ENCODE measurements around the gene COX5A.

The COX5A gene

DNA sequence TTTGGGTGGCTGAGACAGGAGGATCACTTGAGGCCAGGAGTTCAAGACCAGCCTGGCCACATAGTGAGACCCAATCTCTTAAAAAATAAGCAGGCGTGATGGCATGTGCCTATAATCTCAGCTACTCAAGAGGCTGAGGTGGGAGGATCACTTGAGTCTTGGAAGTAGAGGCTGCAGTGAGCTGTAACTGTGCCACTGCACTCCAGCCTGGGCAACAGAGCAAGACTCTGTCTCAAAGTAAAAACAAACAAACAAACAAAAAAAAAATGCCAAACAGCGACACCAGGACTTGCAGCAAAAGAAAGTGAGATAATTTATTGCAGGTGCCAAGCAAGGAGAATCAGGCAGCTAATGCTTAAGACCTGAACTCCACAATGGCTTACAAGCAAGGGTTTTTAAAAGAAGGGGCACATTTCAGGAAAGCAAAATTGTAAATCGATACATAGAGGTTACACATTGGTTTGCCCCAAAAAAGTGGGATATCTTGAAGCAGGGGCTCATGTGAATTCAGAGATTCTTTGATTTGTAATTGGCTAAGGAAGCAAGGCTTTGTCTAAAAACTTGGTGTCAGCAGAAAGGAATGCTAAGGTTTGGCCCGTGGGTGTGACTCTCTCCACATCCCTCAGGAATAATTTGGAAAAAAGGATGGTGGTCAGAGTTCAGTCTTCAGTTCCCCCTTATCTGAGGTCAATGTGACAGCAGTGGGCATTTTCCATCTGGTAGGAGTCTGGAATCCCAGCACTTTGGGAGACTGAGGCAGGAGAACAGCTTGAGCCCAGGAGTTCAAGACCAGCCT is 53.2 kb downstream of the COX5A start:
- in situ Hi-C loops (cut with HindIII; ENCODE audit: low pct_ligation_motif_present, low pct_unique_long_range_greater_than_20kb, low sequenced_read_pairs), result no loop called here
- no peak for DNase-seq

DNA sequence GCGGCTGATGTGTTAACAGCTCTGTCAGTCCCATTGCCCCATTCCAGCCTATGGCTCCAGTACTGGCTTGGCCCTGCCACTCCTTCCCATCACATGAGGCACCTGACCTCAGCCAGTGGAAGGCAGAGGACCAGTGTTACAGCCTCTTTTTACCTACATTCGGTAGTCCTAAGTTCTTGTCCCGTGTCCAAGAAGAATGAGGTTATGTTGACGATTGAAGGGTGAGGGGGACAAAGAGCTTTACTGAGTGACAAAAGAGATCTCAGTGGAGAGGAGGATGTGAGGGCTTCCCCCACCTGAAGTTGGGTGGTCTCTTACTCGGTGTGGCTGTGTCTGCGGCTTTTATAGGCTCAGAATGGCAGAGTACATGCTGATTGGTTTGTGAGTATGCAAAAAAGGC is 55.3 kb downstream of the COX5A start:
- in situ Hi-C loops (cut with HindIII; ENCODE audit: low pct_ligation_motif_present, low pct_unique_long_range_greater_than_20kb, low sequenced_read_pairs), result no loop called here

GRCh38 chr15:74878273-74878672 is 59.6 kb downstream of the COX5A start:
- in situ Hi-C loops (cut with HindIII; ENCODE audit: low pct_ligation_motif_present, low pct_unique_long_range_greater_than_20kb, low sequenced_read_pairs), result no loop called here

More for the DNA sequence above, 55.3 kb downstream of the COX5A start:
- no peak for DNase-seq

GRCh38 chr15:74873756-74874424 is 64.0 kb downstream of the COX5A start:
- in situ Hi-C loops (cut with HindIII; ENCODE audit: low pct_ligation_motif_present, low pct_unique_long_range_greater_than_20kb, low sequenced_read_pairs), result no loop called here
- peak; percentile 14 for DNase-seq

More at GRCh38 chr15:74878273-74878672, 59.6 kb downstream of the COX5A start:
- no peak for DNase-seq

DNA sequence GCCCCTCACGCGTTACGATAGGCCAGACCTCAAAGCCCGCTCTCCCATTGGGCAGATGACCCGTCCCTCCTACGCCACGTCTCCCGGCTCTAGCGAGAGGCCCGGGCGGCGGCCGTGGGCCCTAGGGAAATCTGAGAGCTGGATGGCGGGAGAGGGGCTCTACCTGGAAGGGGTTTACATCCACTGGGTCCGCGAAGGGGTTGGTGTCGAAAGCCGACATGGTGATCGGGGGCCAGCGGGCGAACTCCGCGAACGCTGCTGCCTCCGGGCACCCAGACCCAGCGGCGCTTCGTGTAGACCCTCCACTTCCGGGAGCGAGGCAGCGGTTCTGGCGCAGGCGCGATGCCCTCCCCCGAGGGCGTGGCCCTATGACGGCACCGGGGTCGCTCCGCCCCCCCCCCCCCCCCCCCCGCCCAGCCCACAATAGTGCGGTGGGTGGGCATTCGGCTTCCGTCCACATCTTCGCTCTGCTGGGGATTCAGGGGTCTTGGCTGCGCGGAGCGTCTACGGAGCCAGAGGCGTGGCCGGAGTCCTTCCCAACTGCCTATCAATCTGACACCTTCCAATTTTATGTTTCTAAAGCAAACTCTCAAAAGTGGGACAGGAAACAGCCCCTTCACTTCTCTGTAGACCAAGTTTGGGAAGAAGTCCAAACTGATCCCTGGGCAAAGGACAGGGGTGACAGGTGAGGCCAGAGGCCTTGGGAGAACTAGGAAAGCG is 64.7 kb downstream of the COX5A start, which contains the start of gene SCAMP2:
Gene SCAMP2 (minus strand): TSS at position 330 of the 720 bp plus-strand sequence. CDS start 110 bp downstream, at position 220.
- DNase-seq, result peak; percentile 92
- in situ Hi-C loops (cut with HindIII; ENCODE audit: low pct_ligation_motif_present, low pct_unique_long_range_greater_than_20kb, low sequenced_read_pairs), result no loop called here

- no peak for DNase-seq
- in situ Hi-C loops (cut with HindIII; ENCODE audit: low pct_ligation_motif_present, low pct_unique_long_range_greater_than_20kb, low sequenced_read_pairs), result no loop called here
Observed at GRCh38 chr15:74872702-74873035, 65.2 kb downstream of the COX5A start.

DNA sequence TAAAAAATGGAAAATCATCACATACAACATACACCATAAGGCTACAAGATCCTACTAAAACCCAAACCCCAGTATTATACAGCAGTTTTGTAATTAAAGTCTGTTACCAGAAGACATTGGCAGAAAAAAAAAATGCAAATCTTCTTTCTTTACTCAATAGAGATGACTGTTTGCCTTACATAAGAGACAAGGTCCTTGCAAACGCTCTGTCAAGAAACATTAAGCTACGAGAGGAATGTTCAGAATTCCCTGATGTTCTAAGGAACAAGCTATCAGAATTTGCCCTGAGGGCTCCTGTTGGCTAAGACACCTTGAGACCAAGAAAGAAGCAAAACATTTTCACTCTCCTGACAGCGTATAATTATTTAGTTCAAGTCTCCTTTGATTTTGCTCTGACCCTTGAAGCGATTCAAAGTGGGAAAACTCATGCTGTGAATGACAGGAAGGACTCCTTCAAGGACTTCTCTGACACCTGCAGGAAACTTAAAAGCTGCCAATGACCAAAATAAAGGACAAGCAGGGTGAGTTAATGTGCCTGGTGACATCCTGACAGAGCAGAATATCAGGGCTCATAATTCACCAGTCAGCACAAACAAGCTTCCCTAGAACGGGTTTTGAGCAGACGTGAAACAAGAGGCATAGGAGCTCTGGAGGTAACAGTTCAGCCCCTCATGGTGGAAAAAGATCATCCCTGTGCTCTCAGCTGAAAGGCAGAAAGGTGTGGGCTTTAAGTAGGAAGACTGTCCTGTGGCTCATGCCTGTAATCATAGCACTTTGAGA is 67.2 kb downstream of the COX5A start:
- DNase-seq, result no peak
- in situ Hi-C loops (cut with HindIII; ENCODE audit: low pct_ligation_motif_present, low pct_unique_long_range_greater_than_20kb, low sequenced_read_pairs), result no loop called here
